ENCODE measurements around the gene HCLS1. TPM values are rescaled to one million over a fixed set of nuclear protein-coding genes. Genes with fewer than 3 reads are reported as not detected.

The HCLS1 gene
- total RNA-seq, 1 donor from 2014 or later: 1.6 TPM

DNA sequence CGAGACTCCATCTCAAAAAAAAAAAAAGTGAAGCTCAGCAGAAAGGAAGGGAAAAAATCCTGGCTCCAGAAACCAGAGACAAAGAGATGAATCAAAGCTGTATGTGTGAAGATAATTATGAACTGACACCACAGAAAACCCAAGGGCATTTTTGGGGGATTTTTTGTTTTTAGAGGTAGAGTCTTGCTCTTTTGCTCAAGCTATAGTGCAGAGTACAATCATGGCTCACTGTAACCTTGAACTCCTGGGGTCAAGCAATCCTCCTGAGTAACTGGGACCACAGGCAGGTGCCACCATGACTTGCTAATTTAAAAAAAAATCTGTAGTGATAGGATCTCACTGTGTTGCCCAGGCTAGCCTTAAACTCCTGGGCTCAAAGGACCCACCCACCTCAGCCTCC, 22.8 kb downstream of the HCLS1 start:
- FAIRE-seq (no peak), DNase-seq (ENCODE audit: low read depth) (no peak)
- H3K27ac Mint-ChIP-seq (ENCODE audit: unreplicated experiment): no peak overlapping the region
- H3K27me3 Mint-ChIP-seq (ENCODE audit: low read depth, unreplicated experiment): no peaks in the 10 kb centered on the region
- no peaks in the 10 kb centered on the region for H3K36me3 ChIP-seq (ENCODE audit: insufficient read depth, low read length)
- TF ChIP-seq, protein P1, sequence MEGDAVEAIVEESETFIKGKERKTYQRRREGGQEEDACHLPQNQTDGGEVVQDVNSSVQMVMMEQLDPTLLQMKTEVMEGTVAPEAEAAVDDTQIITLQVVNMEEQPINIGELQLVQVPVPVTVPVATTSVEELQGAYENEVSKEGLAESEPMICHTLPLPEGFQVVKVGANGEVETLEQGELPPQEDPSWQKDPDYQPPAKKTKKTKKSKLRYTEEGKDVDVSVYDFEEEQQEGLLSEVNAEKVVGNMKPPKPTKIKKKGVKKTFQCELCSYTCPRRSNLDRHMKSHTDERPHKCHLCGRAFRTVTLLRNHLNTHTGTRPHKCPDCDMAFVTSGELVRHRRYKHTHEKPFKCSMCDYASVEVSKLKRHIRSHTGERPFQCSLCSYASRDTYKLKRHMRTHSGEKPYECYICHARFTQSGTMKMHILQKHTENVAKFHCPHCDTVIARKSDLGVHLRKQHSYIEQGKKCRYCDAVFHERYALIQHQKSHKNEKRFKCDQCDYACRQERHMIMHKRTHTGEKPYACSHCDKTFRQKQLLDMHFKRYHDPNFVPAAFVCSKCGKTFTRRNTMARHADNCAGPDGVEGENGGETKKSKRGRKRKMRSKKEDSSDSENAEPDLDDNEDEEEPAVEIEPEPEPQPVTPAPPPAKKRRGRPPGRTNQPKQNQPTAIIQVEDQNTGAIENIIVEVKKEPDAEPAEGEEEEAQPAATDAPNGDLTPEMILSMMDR (IDR thresholded peaks at IDR 0.05; ENCODE audit: insufficient read depth, low read depth, low read length): no peak
- no peak for TF ChIP-seq EZH2 (IDR thresholded peaks at IDR 0.05; ENCODE audit: insufficient read depth, low read length)
- H3K4me1 ChIP-seq (ENCODE audit: insufficient read depth, low read length): no peaks in the 10 kb centered on the region
- peaks cover 18% of the 10 kb centered on the region for H3K36me3 Mint-ChIP-seq (ENCODE audit: low read depth, unreplicated experiment)
- no peak overlapping the region for H3K9ac ChIP-seq (ENCODE audit: low read length)
- H3K9me3 Mint-ChIP-seq (ENCODE audit: unreplicated experiment): peaks cover 7% of the 10 kb centered on the region
- no peak overlapping the region for H2AFZ ChIP-seq (ENCODE audit: low read depth, low read length)
- no peaks in the 10 kb centered on the region for H3K9me3 ChIP-seq (ENCODE audit: insufficient read depth, low read depth, low read length)
- H3K4me3 Mint-ChIP-seq (ENCODE audit: unreplicated experiment): no peak overlapping the region
- no peaks in the 10 kb centered on the region for H3K27me3 ChIP-seq (ENCODE audit: insufficient read depth, low read length)
- no peak overlapping the region for H3K4me2 ChIP-seq (ENCODE audit: low read length)
- H4K20me1 ChIP-seq (ENCODE audit: insufficient read depth, low read length): no peaks in the 10 kb centered on the region
- H3K4me3 ChIP-seq (ENCODE audit: insufficient read depth, low read depth, low read length): no peak overlapping the region
- no peaks in the 10 kb centered on the region for H3K4me1 Mint-ChIP-seq (ENCODE audit: low read depth, unreplicated experiment)
- H3K27ac ChIP-seq (ENCODE audit: low read depth, low read length): no peak overlapping the region
- no peaks in the 10 kb centered on the region for H3K79me2 ChIP-seq (ENCODE audit: insufficient read depth, low read length)

DNA sequence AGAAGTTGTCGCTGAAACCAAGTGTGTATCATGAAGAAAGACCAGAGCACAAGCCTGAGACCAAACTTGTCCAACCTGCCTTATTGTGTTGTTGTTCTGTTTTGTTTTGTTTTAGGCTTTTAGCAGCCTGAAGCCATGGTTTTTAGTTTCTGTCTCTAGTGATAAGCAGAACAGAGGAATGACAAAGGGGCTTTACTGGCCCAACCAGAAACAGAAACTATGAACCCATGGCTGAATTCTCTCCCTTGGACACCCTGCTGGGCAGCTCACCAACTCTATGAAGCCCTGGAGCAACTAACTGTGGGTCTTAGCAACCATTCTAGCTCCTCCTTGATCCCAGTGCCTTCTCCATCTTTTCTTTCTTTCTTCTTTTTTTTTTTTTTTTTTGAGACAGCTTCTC, 30.3 kb downstream of the HCLS1 start:
- no peaks in the 10 kb centered on the region for H3K79me2 ChIP-seq (ENCODE audit: insufficient read depth, low read length)
- no peak overlapping the region for H3K4me3 Mint-ChIP-seq (ENCODE audit: unreplicated experiment)
- H3K27ac ChIP-seq (ENCODE audit: low read depth, low read length): no peak overlapping the region
- H3K36me3 Mint-ChIP-seq (ENCODE audit: low read depth, unreplicated experiment): peaks cover 26% of the 10 kb centered on the region
- H3K4me1 Mint-ChIP-seq (ENCODE audit: low read depth, unreplicated experiment): no peaks in the 10 kb centered on the region
- no peaks in the 10 kb centered on the region for H4K20me1 ChIP-seq (ENCODE audit: insufficient read depth, low read length)
- no peak for TF ChIP-seq EZH2 (IDR thresholded peaks at IDR 0.05; ENCODE audit: insufficient read depth, low read length)
- TF ChIP-seq, protein P1 (IDR thresholded peaks at IDR 0.05; ENCODE audit: insufficient read depth, low read depth, low read length): no peak
- H3K27me3 Mint-ChIP-seq (ENCODE audit: low read depth, unreplicated experiment): no peaks in the 10 kb centered on the region
- no peaks in the 10 kb centered on the region for H3K36me3 ChIP-seq (ENCODE audit: insufficient read depth, low read length)
- no peak for FAIRE-seq
- no peaks in the 10 kb centered on the region for H3K27me3 ChIP-seq (ENCODE audit: insufficient read depth, low read length)
- H3K4me2 ChIP-seq (ENCODE audit: low read length): no peak overlapping the region
- H3K9ac ChIP-seq (ENCODE audit: low read length): no peak overlapping the region
- no peak overlapping the region for H2AFZ ChIP-seq (ENCODE audit: low read depth, low read length)
- no peak for DNase-seq (ENCODE audit: low read depth)
- no peaks in the 10 kb centered on the region for H3K9me3 ChIP-seq (ENCODE audit: insufficient read depth, low read depth, low read length)
- no peaks in the 10 kb centered on the region for H3K4me1 ChIP-seq (ENCODE audit: insufficient read depth, low read length)
- peaks cover 4% of the 10 kb centered on the region for H3K9me3 Mint-ChIP-seq (ENCODE audit: unreplicated experiment)
- H3K27ac Mint-ChIP-seq (ENCODE audit: unreplicated experiment): no peak overlapping the region
- no peak overlapping the region for H3K4me3 ChIP-seq (ENCODE audit: insufficient read depth, low read depth, low read length)

DNA sequence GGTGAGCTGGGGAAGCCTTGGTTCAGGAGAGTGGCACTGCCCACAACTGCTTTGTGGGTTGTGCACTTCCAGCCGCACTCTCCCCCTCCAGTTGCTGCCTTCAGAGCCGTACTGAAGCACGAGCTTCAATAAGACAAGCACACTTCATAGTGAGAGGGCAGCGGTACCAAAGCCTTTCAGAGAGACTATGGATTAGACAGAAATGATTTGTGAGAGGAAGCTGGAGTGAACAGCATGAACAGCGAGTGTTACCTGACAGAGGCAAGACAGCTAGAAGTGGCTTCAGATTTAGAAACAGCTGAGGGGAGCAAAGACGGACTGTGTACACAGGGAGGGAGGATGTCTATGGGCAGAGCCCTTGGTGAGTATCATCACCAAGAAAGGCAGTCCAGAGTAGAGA, 31.1 kb downstream of the HCLS1 start:
- H3K27ac Mint-ChIP-seq (ENCODE audit: unreplicated experiment): no peak overlapping the region
- no peaks in the 10 kb centered on the region for H3K27me3 ChIP-seq (ENCODE audit: insufficient read depth, low read length)
- TF ChIP-seq, protein P1 (IDR thresholded peaks at IDR 0.05; ENCODE audit: insufficient read depth, low read depth, low read length): no peak
- no peaks in the 10 kb centered on the region for H4K20me1 ChIP-seq (ENCODE audit: insufficient read depth, low read length)
- H3K4me2 ChIP-seq (ENCODE audit: low read length): no peak overlapping the region
- no peak overlapping the region for H3K9ac ChIP-seq (ENCODE audit: low read length)
- H3K4me1 ChIP-seq (ENCODE audit: insufficient read depth, low read length): no peaks in the 10 kb centered on the region
- H3K4me1 Mint-ChIP-seq (ENCODE audit: low read depth, unreplicated experiment): no peaks in the 10 kb centered on the region
- DNase-seq (ENCODE audit: low read depth) (no peak), FAIRE-seq (no peak)
- H3K4me3 Mint-ChIP-seq (ENCODE audit: unreplicated experiment): no peak overlapping the region
- H3K4me3 ChIP-seq (ENCODE audit: insufficient read depth, low read depth, low read length): no peak overlapping the region
- H3K27me3 Mint-ChIP-seq (ENCODE audit: low read depth, unreplicated experiment): no peaks in the 10 kb centered on the region
- H3K9me3 Mint-ChIP-seq (ENCODE audit: unreplicated experiment): peaks cover 2% of the 10 kb centered on the region
- H3K27ac ChIP-seq (ENCODE audit: low read depth, low read length): no peak overlapping the region
- no peaks in the 10 kb centered on the region for H3K9me3 ChIP-seq (ENCODE audit: insufficient read depth, low read depth, low read length)
- H3K79me2 ChIP-seq (ENCODE audit: insufficient read depth, low read length): no peaks in the 10 kb centered on the region
- no peak overlapping the region for H2AFZ ChIP-seq (ENCODE audit: low read depth, low read length)
- no peaks in the 10 kb centered on the region for H3K36me3 ChIP-seq (ENCODE audit: insufficient read depth, low read length)
- H3K36me3 Mint-ChIP-seq (ENCODE audit: low read depth, unreplicated experiment): peaks cover 23% of the 10 kb centered on the region

All from astrocyte (in vitro differentiated cells and primary cell).